IPS-NIHi7 (cell line): ENCODE data around the gene RDH12.

Source experiments
- DNase-seq: peaks from one replicate; pipeline ENCODE4 v3.0.0; 2012; ENCODE audit warnings: mixed read lengths; ENCODE audit errors: extremely low spot score

RDH12 gene

DNA sequence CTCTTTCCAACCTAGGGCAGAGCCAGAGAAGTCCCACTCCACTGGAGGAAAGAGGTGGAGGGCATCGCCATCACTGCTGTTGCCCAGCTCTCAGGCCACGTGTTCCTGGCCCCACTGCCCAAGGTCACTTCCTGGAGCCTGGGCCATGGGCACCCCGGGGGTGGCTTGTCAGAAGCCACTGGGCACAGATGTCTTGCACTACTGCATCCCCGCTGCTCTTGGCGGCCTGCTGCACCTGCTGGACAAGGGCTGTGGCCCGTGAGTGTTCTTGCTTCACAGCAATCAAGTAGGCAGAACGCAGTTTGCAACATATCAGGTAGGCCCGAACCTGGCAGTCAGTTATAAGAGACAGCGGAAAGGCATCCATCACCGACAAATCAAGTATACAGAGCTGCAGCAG, 46.6 kb downstream of the RDH12 start:
- no peak for DNase-seq

DNA sequence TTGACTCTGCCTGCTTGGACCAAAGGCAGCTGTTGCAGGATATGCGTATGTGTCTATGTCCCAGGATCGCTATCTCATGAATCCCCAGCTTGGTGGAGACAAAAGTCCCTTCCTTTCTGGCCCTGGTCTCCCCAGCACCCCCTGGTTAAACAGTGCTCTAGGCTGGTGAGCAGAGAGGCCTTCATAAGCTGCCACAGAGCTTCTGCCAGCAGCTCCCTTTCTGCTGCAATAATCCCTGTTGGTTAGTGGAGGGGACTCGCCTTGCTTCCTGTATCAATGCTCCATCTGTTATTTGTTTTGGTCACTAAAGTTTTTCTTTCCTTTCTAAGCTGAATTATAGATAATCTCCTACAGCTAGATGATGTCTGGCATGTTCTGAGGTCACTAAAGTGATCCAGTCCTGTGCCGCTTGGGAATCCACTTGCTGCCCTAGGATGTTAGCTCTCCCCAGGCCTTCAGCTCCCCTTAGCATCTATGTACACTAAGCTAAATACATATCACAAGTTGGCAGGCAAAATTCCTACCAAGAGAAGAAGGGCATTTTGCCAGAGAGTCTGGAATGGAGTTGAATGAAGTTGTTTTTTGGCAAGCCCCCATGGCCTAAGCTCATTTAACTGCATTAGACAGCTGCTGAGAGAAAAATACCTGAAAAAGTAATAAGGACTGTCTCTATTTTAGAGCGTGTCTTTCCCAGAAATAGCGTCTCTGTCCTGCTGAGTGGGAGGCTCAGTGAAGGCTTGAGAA, 47.8 kb downstream of the RDH12 start:
- DNase-seq, result no peak

DNA sequence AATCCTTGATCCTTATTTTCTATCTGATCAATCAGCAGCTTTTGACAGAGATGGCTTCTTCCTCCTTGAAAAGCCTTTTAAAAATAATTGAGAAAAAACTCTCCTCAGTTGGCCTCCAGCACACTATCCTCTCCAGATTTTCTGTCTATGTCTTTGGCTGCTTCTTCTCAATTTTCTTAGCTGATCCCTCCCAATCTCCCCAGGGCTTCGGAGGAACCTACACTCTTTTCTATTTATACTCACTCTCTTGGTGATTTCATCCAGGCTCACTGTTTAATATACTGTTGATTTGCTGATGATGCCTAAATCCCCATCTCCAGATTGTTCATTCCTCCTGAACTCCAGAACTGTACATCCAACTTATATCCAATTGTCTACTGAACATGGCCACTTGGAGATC, 54.8 kb downstream of the RDH12 start:
- no peak for DNase-seq

DNA sequence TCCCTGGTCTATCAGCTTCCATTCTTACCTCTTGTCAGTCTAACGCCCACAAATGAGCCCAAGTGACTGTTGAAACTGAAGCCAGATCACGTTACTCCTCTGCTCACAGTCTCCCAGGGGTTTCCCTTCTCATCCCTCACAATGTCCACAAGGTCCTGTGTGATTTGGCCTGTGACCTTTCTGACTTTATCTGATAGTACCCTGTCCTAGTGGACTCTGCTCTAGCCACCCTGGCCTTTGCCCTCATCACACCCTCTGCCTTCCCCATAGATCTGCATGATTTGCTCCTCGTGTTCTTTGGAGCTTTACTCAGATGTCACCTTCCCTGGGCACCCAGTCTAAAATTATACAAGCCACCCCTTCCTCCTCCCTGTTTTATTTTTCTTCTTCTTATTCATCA, 55.5 kb downstream of the RDH12 start:
- no peak for DNase-seq

DNA sequence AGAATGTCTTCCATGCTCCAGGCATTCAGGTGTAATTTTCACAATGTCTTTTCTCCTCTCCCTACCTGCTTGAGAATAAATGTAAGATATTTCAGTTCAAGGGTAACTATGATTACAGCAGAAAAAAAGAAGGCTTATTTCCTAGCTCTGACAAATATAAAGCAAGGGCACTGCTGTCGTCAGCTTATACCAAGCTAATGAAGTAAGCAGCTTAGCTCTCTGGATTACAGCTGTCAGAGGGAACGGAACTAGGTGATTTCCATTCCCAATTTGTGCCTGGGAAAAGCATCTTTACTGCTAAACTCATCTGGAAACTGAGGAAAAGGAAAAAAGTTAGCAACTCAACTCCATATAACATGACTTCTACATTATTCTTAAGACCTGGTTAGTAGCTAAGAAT, 58.2 kb downstream of the RDH12 start:
- DNase-seq, result no peak

DNA sequence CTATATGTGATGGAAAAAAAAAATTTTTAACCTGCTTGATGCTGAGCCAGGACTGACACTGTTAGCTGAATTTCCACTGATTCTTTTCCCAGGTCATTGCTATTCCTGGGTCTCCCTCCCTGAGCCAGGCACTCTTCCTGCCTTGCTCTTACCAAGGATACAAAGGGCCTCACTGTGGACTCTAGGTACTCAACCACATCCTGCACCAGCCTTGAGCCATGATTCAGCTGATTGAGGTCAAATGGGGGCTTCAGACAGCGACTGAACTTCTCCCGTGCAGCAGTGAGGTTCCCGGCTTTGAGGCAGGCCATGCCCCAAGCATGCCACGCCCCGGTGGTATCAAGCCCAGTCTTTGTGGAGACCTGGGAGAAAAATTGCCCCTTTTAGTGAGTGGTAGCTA, 60.4 kb downstream of the RDH12 start:
- no peak for DNase-seq

DNA sequence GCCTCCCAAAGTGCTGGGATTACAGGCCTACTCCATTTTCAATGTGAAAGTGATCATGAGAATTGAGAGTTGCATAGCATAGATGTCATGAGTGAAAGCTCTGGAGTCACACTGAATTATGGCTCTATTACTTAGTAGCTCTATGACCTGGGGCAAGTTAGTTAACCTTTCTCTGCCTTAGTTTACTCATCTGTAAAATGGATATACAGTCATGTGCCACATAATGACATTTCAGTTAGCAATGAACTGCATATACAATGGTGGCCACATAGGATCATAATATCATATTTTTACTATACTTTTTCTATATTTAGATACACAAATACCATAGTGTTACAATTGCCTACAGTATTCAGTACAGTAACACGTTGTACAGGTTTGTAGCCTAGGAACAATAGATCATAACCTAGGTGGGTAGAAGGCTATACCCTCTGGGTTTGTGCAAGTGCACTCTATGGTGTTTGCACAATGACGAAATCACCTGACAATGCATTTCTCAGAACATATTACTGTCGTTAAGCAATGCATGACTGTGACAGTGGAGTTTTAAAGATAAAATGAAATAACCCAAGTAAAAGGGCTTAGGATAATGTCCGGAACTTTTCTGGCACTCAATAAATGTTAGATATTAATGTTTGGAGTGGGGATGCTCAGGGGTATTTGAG, 61.6 kb downstream of the RDH12 start:
- DNase-seq, result no peak

DNA sequence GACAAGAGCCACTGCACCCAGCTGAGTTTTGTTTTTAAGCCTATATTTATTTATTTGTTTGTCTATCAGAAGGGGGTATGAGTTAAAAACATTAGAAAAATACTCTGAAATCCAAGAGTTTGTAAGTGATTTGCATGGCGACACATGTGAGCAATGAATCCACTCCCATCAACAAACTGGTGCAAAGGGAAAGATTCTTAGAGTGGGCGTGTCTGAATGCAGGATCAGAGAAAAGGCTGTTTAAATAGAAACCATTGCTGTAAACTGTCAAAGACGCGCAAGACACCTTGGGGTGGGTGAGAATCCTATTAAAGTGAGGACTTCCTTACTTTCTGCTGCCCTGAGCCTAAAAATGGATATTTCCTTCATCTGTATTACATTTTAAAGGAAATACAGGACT, 62.8 kb downstream of the RDH12 start:
- DNase-seq, result no peak

DNA sequence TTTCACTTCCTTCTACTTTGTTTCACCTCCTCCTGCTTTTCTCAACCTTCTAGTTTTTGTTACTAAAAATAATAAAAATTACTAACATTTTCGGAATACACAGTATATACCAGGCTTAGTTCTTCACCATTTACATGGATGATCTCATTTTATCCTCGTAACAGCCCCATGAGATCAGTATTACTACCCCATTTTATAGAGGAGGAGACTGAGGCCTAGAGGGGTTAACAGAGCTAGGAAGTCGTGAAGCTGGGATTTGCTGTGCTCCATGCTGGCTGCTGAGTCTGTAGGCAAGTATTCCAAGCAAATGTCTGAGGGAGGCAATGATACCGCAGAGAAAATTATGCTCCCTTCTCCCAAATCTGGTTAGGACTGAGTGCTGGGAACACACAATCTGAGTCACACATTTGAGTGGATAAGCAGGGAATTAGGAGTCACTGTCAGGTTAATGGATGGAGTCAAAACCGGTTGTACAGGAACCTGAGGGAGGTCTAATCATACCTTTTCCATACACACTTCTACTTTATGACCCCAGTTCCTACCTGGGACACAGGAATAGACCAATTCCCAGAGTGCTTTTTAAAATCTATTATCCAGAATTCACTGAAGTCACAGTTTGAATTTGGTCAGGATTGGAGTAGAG, 63.6 kb downstream of the RDH12 start:
- DNase-seq, result no peak

DNA sequence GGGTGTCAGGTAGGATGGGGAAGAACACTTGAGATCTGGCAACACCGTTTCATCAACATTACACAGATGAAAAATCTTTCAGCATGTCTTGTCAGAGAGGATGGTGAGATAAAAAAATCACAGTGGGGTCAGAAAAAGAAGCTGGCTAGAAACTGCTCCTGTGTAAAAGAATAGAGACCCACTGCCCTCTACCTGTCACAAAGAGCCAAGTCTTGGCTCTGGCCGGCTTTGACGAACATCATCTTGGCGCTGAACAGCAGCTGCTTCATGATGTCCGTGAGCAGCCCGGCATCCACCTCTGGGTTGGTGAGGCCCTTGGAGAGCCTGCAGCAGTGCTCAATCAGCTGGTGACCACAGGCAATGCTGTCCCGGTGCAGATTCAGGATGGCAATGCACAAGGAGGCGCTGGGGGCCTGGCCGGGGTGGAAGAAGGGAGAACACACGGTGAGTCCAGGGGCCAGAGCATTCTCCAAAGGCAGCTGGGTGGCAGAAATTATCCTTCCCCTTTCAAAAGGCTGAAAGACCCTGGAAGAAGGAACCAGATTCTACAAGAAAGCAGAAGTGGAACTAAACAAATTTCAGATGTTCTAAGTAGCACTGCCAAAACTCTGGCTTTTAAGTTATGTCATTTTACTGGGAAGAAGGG, 64.5 kb downstream of the RDH12 start:
- no peak for DNase-seq

DNA sequence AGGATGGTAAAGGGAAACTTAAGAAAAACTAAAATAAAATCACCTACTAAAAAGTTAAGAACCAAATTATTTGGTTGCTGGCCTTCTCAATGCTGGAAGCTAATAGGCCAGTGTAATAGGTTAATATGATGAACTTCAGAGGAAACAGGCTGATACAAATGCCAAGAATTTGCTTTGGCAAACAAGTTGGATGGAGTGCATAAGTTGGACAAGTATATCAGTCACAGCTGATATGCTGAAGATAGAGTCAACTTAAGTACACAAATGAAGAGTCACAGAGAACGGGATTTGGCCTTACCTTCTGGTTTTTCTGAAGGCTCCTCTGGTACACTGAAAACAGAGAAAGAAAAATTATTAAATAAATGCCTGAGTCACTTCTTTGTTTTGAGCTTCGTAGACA, 66.5 kb downstream of the RDH12 start:
- no peak for DNase-seq

DNA sequence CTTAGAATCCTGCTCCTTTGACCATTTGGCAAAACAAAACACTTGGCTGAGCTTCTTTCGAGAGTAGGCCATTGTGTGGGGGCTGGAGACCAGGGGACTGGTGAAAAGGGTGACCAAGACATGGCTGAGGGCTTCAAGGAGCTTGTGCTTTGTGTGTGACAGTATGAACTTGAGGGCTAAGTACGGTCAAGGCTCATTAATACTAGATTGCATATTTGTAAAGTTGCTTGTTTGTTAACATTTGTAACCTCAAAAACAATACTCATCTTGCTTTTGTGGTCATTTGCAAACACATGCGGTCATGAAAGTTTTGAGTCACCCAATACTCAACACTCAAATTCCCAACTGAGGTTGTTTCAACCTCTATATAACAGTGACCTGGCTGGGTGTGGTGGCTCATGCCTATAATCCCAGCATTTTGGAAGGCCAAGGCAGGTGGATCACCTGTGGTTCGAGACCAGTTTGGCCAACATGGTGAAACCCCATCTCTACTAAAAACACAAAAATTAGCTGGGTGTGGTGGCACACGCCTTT, 72.2 kb downstream of the RDH12 start:
- DNase-seq, result no peak

DNA sequence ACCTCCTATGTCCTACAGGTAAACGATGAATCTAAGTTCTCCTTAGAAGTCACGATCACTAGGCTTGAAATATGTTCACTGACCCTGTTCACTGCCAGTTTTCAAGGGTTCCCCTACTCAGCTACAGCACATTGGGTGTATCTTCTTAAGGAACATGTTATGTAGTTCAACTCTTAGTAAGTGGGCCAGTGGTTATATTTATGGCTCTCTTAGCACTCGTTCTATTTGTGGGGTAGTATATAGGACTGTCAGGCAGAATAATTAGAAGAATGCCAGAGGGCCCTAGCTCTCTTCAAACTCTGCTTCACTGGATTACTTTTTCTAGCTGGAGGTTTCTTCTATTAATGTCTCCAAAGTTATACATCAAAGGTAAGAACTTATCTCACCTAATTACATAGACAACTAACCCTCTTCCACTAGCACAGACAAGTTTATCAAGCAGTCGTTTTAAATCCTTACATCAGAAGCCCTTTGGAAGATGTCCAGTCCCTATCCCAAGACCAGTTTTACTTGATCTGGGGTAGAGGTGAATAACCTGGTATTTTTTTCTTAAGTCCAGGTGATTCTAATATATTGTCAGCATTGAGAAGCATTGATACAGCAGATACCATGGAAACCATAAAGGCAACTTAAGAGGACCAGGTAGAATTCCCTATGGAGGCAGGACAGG, 75.1 kb downstream of the RDH12 start:
- DNase-seq, result no peak

DNA sequence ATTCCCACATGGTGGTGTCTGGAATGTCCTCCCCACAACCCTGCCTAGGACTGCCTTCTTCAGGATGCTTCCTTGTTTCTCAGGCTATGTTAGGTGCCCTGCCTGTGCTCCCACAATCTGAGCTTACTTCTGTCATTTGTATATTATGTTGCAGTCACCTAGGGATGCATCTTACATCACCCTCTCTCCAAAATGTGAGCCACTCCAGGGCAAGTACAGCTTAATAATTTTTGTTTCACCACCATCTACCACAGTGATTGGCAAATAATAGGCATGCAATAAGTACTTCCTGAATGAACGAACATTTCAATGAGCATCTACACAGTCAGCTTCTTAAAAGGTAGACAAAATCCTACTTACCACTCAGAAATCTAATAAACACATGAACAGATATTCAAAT, 77.1 kb downstream of the RDH12 start:
- DNase-seq, result no peak

DNA sequence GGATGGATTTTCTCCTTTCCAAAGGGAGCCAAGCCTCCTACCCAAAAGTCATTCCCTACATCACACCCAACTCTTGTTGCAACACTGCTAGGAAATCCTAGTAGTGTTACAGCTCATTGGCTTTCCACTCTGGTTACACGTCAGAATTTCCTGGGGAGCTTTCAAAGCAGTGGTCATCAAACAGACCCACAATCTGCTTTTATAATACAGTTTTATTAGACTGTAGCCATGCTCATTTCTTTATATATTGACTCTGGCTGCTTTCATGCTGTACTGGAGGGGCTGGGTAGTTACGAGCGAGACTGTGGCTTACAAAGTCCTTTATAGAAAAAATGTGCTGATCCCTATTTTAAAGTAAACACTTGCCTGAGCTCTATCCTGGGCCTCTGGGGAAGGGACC, 80.4 kb downstream of the RDH12 start:
- peak; percentile 0 for DNase-seq
